Endothelial cell (in vitro differentiated cells): Measurements from ENCODE around the gene TOMM34. TPM values are rescaled to one million over a fixed set of nuclear protein-coding genes. Genes with fewer than 3 reads are reported as not detected.

Experiments
- DNase-seq: peaks from one replicate; pipeline ENCODE4 v3.0.0; 2021; ENCODE audit warnings: low spot score
- H3K27ac Mint-ChIP-seq: one replicate; pipeline ENCODE4 v1.8.0; 2021; ENCODE audit warnings: mixed read lengths, inconsistent platforms; ENCODE audit not compliant: unreplicated experiment
- H3K27me3 Mint-ChIP-seq: one replicate; pipeline ENCODE4 v1.8.0; 2021; ENCODE audit warnings: mild to moderate bottlenecking, moderate library complexity, mixed read lengths, inconsistent platforms; ENCODE audit not compliant: unreplicated experiment
- H3K36me3 Mint-ChIP-seq: one replicate; pipeline ENCODE4 v1.8.0; 2021; ENCODE audit warnings: mild to moderate bottlenecking, low read depth, mixed read lengths, inconsistent platforms; ENCODE audit not compliant: unreplicated experiment
- H3K4me1 Mint-ChIP-seq: one replicate; pipeline ENCODE4 v1.8.0; 2021; ENCODE audit warnings: mild to moderate bottlenecking, mixed read lengths, inconsistent platforms; ENCODE audit not compliant: unreplicated experiment
- H3K4me3 Mint-ChIP-seq: one replicate; pipeline ENCODE4 v1.8.0; 2021; ENCODE audit warnings: mild to moderate bottlenecking, mixed read lengths, inconsistent platforms; ENCODE audit not compliant: unreplicated experiment
- H3K9me3 Mint-ChIP-seq: one replicate; pipeline ENCODE4 v1.8.0; 2021; ENCODE audit warnings: mixed read lengths, inconsistent platforms; ENCODE audit not compliant: unreplicated experiment
- CTCF ChIP-seq: fragments of 200-600 bp; sonication (generic); IDR thresholded peaks from one replicate; pipeline ENCODE4 v1.5.0; 2021; ENCODE audit warnings: antibody characterized with exemption; ENCODE audit not compliant: unreplicated experiment
- total RNA-seq: library from RNA; stranded (reverse); fragmentation: NEBNext Ultra II Directional; extraction: Animal tissue kit (Norgen Biotek cat#: 25700); gene quantifications from one replicate; pipeline ENCODE4 v1.2.1, GENCODE V29; 2021; ENCODE audit not compliant: unreplicated experiment

TOMM34 gene
- total RNA-seq, 1 donor from 2014 or later: 46.2 TPM

DNA sequence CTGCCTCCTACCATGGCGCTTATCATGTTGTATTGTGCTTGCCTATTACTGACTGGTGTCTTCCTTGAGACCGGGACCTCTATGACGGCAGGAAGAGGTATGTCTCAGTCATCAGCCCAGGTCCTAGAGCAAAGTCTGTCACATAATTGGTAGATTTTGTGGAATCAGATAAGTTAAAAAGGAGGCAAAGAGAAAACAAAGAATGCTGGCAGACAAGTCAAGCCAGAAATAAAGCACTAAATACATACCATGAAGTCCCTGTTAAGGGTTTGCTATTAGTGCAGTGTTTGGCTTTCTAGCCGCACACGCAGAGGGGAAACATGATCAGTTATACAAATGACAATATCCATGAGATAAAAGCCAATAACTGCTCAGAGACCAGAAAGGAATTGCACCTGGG lies 6.0 kb downstream of the TOMM34 start:
- Mint-ChIP-seq H3K27ac (no peak overlapping the region), H3K4me1 (peaks cover 10% of the 10 kb centered on the region), H3K4me3 (no peak overlapping the region), H3K36me3 (peaks cover 55% of the 10 kb centered on the region), H3K27me3 (peaks cover 4% of the 10 kb centered on the region), H3K9me3 (no peaks in the 10 kb centered on the region)
- DNase-seq: no peak
- TF ChIP-seq CTCF: no peak

DNA sequence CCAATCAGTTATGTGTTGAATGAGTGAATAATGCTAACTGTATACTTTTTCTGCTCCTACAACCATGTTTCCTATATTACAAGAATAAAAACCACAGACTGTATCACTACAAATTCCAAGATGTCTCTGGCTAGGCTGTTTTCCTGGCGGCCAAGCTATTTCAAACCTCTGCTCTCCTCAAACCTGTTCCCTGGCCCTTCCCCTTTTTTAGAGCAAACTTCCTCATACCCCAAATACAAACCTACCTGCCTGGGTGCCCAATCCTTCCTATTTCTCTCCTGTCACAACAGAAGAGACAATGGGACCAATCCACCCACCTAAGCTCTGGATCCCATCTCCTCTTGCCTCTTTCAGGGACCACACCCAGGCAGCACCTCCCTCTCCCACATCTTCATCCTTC lies 7.5 kb downstream of the TOMM34 start:
- Mint-ChIP-seq H3K27me3 (peaks cover 4% of the 10 kb centered on the region), H3K4me1 (no peaks in the 10 kb centered on the region), H3K4me3 (peak overlapping the region; percentile 20), H3K27ac (no peak overlapping the region), H3K36me3 (peaks cover 58% of the 10 kb centered on the region), H3K9me3 (no peaks in the 10 kb centered on the region)
- no peak for DNase-seq
- TF ChIP-seq CTCF: no peak

GRCh38 chr20:44950368-44950767 lies 9.8 kb downstream of the TOMM34 start:
- Mint-ChIP-seq H3K4me1 (no peaks in the 10 kb centered on the region), H3K36me3 (peaks cover 62% of the 10 kb centered on the region), H3K27ac (no peak overlapping the region), H3K27me3 (peaks cover 4% of the 10 kb centered on the region), H3K9me3 (no peaks in the 10 kb centered on the region), H3K4me3 (no peak overlapping the region)
- DNase-seq: no peak
- no peak for TF ChIP-seq CTCF

DNA sequence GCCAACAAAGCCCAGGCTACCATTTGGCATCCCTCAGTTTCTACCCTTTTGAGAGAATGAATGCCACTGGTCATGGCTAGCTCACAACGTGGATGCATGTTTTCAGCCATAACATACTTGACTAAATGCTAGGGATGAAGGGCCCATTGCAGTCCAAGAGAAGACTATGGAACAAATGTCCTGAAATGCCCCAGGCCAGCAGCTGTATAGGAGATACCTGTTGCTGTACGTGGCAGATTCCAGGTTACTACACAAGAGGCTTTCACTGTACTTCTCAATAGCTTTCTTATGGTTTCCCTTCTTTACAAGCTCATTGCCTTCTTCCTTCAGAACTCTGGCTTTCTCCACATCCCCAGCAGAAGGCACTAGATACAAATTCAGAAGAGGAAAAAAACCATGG lies 11.7 kb downstream of the TOMM34 start:
- Mint-ChIP-seq H3K27me3 (peaks cover 4% of the 10 kb centered on the region), H3K36me3 (peaks cover 61% of the 10 kb centered on the region), H3K9me3 (no peaks in the 10 kb centered on the region), H3K4me3 (no peak overlapping the region), H3K4me1 (no peaks in the 10 kb centered on the region), H3K27ac (no peak overlapping the region)
- no peak for TF ChIP-seq CTCF
- no peak for DNase-seq

DNA sequence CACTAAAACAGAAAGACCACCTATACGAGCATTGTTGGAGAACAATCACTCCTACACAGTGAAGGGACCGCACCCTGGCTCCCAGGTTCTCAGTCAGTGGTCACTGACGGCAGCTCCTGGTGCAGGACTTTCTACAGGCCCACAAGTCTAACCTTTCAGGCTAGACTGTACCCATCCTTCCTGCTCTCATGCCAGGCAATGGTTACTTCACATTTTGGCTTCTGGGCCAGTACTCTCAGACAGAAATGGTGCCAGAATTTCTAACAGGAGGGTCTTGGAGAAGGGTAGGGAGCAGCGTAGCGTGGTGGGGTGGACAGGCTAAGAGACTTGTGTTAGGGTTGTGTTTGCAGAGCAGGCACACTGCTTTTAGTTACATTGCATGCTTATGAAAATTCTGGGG lies 12.1 kb downstream of the TOMM34 start:
- TF ChIP-seq CTCF: no peak
- H3K9me3 Mint-ChIP-seq: no peaks in the 10 kb centered on the region
- no peak overlapping the region for H3K4me3 Mint-ChIP-seq
- H3K27ac Mint-ChIP-seq: no peak overlapping the region
- H3K4me1 Mint-ChIP-seq: no peaks in the 10 kb centered on the region
- no peak for DNase-seq
- H3K36me3 Mint-ChIP-seq: peaks cover 59% of the 10 kb centered on the region
- peaks cover 4% of the 10 kb centered on the region for H3K27me3 Mint-ChIP-seq
